GM06990 (cell line): ENCODE measurements around the gene FANCG.
A peak's percentile ranks its signal among the peaks of the same experiment; 100 is the strongest.

Experiments used
- DNase-seq: peaks from one replicate; pipeline ENCODE4 v3.0.0-alpha.2; 2011; ENCODE audit not compliant: insufficient read length; ENCODE audit errors: extremely low read depth
- H3K27me3 ChIP-seq: replicated peaks from 2 replicates; pipeline ENCODE4 v1.6.0; 2011; ENCODE audit warnings: low read length; ENCODE audit not compliant: control insufficient read depth, insufficient read depth
- H3K36me3 ChIP-seq: 2 replicates; pipeline ENCODE4 v1.5.1; 2011; ENCODE audit warnings: low read length; ENCODE audit not compliant: control insufficient read depth, insufficient read depth
- H3K4me3 ChIP-seq: replicated peaks from 2 replicates; pipeline ENCODE4 v1.5.1; 2011; ENCODE audit warnings: low read depth, mild to moderate bottlenecking, control low read depth, low read length
- CTCF ChIP-seq: IDR thresholded peaks from 2 replicates; pipeline ENCODE4 v1.5.1; 2011; ENCODE audit warnings: low read length, control low read depth, mild to moderate bottlenecking, inconsistent platforms; ENCODE audit not compliant: insufficient read depth, poor library complexity, severe bottlenecking

FANCG gene

GRCh38 chr9:35078066-35078465 lies 1.7 kb downstream of the FANCG start:
- DNase-seq, result no peak
- Histone ChIP-seq H3K27me3 (no peaks in the 10 kb centered on the region), H3K4me3 (peak overlapping the region; percentile 91), H3K36me3 (peaks cover 10% of the 10 kb centered on the region)
- TF ChIP-seq CTCF, result no peak

GRCh38 chr9:35076848-35077247 lies 2.9 kb downstream of the FANCG start:
- Histone ChIP-seq H3K27me3 (no peaks in the 10 kb centered on the region), H3K4me3 (no peak overlapping the region), H3K36me3 (peaks cover 10% of the 10 kb centered on the region)
- TF ChIP-seq CTCF, result no peak
- no peak for DNase-seq

- Histone ChIP-seq H3K36me3 (peaks cover 10% of the 10 kb centered on the region), H3K4me3 (no peak overlapping the region), H3K27me3 (no peaks in the 10 kb centered on the region)
- no peak for TF ChIP-seq CTCF
- no peak for DNase-seq
Measured at GRCh38 chr9:35075358-35075757, 4.4 kb downstream of the FANCG start.

DNA sequence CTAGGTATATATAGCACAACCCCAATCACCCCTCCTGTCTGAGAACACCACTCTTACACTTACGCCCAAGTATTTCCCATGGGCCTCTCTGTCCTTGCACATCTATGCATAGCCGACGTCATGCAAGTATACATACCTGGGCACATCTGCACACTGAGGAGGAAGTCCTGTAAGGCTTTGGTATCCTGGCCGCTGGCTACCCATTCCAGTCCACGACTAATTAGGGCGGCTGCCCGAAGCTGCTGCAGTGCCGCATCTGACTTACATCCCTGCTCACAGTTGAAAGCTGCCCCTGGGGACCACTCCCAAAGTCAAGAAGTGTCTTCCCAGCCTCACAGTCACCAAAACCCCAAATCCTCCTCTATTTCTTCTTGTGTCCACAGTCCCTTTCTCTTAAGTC lies 5.0 kb downstream of the FANCG start:
- no peak for TF ChIP-seq CTCF
- no peak overlapping the region for H3K4me3 ChIP-seq
- H3K27me3 ChIP-seq, result no peaks in the 10 kb centered on the region
- peaks cover 10% of the 10 kb centered on the region for H3K36me3 ChIP-seq
- DNase-seq, result no peak

GRCh38 chr9:35074141-35074540 lies 5.6 kb downstream of the FANCG start:
- no peak for TF ChIP-seq CTCF
- Histone ChIP-seq H3K36me3 (peaks cover 10% of the 10 kb centered on the region), H3K4me3 (no peak overlapping the region), H3K27me3 (no peaks in the 10 kb centered on the region)
- DNase-seq, result no peak

- H3K27me3 ChIP-seq, result no peaks in the 10 kb centered on the region
- peaks cover 10% of the 10 kb centered on the region for H3K36me3 ChIP-seq
- DNase-seq, result no peak
- no peak overlapping the region; the same call in 1 of the 2 replicates for H3K4me3 ChIP-seq
- TF ChIP-seq CTCF, result no peak
Measured at GRCh38 chr9:35073279-35073612, 6.5 kb downstream of the FANCG start.
